Fibroblast of the aortic adventitia (primary cell): ENCODE measurements around the gene PCED1B. TPM values are rescaled to one million over a fixed set of nuclear protein-coding genes. Genes with fewer than 3 reads are reported as not detected.
"Not testable (repeated sequence)": the region's sequence is repeated elsewhere in the genome, so short reads cannot be mapped to it uniquely, and the experiment has no call there.

Experiments
- DNase-seq: peaks from one replicate; pipeline ENCODE4 v3.0.0-alpha.2; 2010; ENCODE audit warnings: low read depth
- H3K4me3 ChIP-seq: 2 replicates; pipeline ENCODE4 v1.5.1; 2011; ENCODE audit warnings: low read depth, mild to moderate bottlenecking, control low read depth, low read length, moderate library complexity
- CTCF ChIP-seq: IDR thresholded peaks from 2 replicates; pipeline ENCODE4 v1.5.1; 2011; ENCODE audit warnings: mild to moderate bottlenecking, low read length, control low read depth, inconsistent platforms; ENCODE audit not compliant: insufficient read depth
- total RNA-seq: library from RNA; depleted of rRNA; stranded (reverse); fragments of >200 nt; gene quantifications from 2 replicates; pipeline ENCODE4 v1.2.3, GENCODE V29; 2012; ENCODE audit warnings: low replicate concordance

The PCED1B gene
- total RNA-seq, 1 donor = 0.27 TPM

- no peak for DNase-seq
- no peak for TF ChIP-seq CTCF
- H3K4me3 ChIP-seq = no peak overlapping the region
Measured at GRCh38 chr12:47274760-47275159, 195.3 kb downstream of the PCED1B start.

GRCh38 chr12:47276253-47276620 is 196.8 kb downstream of the PCED1B start:
- TF ChIP-seq CTCF = no peak
- no peak for DNase-seq
- H3K4me3 ChIP-seq = no peak overlapping the region

GRCh38 chr12:47276621-47277309 is 197.3 kb downstream of the PCED1B start:
- TF ChIP-seq CTCF = no peak
- H3K4me3 ChIP-seq = no peak overlapping the region
- peak; percentile 94 for DNase-seq

GRCh38 chr12:47277972-47278448 is 198.6 kb downstream of the PCED1B start:
- no peak overlapping the region for H3K4me3 ChIP-seq
- DNase-seq = peak; percentile 95
- TF ChIP-seq CTCF = no peak

- H3K4me3 ChIP-seq, DNase-seq: not testable (repeated sequence)
Measured at GRCh38 chr12:47279758-47280157, 200.3 kb downstream of the PCED1B start.

- no peak for DNase-seq
- no peak overlapping the region for H3K4me3 ChIP-seq
- TF ChIP-seq CTCF = no peak
Measured at GRCh38 chr12:47280543-47281300, 201.3 kb downstream of the PCED1B start.

GRCh38 chr12:47281667-47282171 is 202.3 kb downstream of the PCED1B start:
- DNase-seq = peak; percentile 87
- no peak for TF ChIP-seq CTCF

More at GRCh38 chr12:47281667-47282171, 202.3 kb downstream of the PCED1B start:
- no peak overlapping the region for H3K4me3 ChIP-seq
